HFF-Myc (cell line): ENCODE results near the gene EXOC3L2.

Experiments used
- DNase-seq: peaks from one replicate; pipeline ENCODE4 v3.0.0-alpha.2; 2011; ENCODE audit warnings: low read depth; ENCODE audit errors: extremely low read depth
- H3K4me3 ChIP-seq: replicated peaks from 2 replicates; pipeline ENCODE4 v1.5.1; 2011; ENCODE audit warnings: low read depth, mild to moderate bottlenecking, control low read depth, low read length
- TF ChIP-seq, protein P1 (sequence below): IDR thresholded peaks from 2 replicates; pipeline ENCODE4 v1.5.1; 2012; ENCODE audit warnings: mild to moderate bottlenecking, low read depth, low read length, control low read depth; ENCODE audit errors: missing control alignments

The EXOC3L2 gene

DNA sequence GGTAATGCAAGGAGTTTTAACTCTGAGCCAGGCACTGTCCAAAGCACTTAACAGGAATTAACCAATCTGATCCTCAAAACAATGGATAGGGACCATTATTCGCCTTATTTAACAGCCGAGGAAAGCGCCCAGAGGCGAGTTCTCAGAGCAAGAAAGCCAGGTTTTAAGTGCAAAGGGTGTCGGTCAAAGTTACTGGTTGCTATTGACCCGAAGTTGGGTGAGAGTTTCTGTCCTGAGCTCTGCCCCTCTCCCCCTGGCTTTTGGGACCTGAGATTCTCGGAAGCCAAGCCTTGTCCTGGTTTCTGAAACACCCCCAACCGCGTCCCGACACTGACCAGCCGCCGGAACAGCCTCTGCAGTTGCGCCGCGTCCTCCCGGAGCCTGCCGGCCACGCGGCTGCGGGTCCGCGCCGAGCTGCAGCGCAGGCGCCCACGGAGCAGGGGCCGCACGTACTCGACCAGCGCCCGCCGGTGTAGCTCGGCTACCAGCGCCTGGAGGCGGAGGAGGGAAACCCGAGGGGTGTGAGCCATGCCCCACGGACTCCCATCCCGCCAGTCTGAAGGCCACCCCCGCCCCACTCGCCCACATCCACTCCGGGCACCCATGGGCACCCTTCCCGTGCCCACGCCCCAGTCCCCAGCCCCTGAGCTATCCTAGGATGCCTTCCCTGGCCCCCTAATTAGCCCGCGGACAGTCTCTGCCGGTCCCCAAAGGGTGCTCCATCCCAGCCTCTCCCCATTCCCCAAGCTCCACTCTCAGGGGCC, 27.8 kb downstream of the EXOC3L2 start:
- H3K4me3 ChIP-seq: no peak overlapping the region
- TF ChIP-seq, protein P1, sequence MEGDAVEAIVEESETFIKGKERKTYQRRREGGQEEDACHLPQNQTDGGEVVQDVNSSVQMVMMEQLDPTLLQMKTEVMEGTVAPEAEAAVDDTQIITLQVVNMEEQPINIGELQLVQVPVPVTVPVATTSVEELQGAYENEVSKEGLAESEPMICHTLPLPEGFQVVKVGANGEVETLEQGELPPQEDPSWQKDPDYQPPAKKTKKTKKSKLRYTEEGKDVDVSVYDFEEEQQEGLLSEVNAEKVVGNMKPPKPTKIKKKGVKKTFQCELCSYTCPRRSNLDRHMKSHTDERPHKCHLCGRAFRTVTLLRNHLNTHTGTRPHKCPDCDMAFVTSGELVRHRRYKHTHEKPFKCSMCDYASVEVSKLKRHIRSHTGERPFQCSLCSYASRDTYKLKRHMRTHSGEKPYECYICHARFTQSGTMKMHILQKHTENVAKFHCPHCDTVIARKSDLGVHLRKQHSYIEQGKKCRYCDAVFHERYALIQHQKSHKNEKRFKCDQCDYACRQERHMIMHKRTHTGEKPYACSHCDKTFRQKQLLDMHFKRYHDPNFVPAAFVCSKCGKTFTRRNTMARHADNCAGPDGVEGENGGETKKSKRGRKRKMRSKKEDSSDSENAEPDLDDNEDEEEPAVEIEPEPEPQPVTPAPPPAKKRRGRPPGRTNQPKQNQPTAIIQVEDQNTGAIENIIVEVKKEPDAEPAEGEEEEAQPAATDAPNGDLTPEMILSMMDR: no peak
- DNase-seq: no peak

DNA sequence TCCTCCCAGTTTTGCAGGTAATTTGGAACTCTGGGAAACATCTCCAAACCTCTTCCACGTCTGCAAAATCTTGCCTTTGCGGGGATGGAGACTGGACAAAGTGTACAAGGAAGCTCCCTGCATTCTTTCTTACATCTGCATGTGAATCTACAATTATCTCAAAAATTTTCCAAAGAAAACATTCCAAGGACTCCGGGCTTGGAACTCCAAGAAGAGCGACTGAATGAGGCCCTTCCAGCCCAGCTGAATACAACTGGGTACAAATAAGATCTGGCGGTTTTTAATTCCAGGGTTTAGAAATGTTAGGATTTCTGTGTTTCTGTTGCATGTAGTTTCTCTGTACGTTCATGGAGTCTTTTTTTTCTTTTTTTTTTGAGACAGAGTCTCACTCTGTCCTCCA, 28.5 kb downstream of the EXOC3L2 start:
- TF ChIP-seq, protein P1: no peak
- no peak for DNase-seq
- no peak overlapping the region for H3K4me3 ChIP-seq

DNA sequence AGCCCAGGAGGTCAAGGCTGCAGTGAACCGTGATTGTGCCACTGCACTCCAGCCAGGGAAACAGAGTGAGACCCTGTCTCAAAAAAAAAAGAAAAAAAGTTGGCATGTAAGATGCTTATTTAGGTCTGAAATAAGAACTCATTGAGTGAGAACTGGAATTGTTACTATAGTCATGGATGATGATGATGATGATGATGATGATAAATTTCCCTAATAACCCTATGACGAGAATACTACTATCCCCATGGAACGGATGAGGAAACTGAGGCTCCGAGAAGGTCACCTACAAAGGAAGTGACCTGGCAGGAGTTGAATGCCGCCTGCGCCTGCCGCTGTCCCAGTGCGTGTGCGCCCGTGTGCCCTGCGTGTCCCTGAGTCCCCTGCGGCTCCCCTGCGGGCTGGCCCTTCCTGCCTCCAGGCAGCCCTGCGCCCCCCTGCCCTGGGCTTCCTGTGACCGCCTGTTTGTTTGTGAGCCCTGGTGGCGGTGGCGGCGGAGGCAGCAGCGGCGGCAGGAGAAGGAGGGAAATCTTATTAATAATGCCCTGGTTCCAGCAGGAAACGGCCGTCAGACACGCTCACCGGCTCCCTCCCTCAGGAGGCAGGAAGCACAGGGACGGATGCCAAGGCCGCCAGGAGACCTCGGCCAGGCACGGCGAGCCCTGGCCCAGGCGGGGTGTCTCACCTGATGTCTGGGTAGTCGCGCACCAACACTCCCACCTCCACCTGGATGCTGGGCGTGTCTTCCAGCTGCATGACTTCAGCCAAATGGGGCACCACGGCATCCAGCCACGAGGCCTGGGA, 29.6 kb downstream of the EXOC3L2 start:
- H3K4me3 ChIP-seq: no peak overlapping the region
- TF ChIP-seq, protein P1: no peak
- no peak for DNase-seq

DNA sequence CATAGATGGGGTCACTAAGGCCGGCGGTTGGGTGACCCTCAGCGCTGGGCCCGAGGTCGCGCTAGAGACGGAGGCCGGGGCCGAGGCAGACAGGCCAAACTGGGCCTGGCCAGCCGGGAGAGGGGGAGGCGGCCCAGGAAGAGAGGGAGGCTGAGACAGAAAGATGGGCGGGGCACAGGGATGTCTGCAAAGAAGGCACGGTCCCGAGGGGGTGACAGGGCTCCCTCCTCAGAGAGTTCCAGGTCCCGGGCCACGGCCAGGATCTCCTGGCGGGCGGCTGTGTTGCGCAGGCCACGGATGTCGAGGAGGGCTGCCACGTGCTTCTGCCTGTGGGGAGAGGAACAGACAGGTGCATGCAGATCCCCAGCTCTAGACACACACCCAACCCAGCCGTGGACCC, 32.2 kb downstream of the EXOC3L2 start:
- no peak for DNase-seq
- H3K4me3 ChIP-seq: no peak overlapping the region
- TF ChIP-seq, protein P1: no peak

DNA sequence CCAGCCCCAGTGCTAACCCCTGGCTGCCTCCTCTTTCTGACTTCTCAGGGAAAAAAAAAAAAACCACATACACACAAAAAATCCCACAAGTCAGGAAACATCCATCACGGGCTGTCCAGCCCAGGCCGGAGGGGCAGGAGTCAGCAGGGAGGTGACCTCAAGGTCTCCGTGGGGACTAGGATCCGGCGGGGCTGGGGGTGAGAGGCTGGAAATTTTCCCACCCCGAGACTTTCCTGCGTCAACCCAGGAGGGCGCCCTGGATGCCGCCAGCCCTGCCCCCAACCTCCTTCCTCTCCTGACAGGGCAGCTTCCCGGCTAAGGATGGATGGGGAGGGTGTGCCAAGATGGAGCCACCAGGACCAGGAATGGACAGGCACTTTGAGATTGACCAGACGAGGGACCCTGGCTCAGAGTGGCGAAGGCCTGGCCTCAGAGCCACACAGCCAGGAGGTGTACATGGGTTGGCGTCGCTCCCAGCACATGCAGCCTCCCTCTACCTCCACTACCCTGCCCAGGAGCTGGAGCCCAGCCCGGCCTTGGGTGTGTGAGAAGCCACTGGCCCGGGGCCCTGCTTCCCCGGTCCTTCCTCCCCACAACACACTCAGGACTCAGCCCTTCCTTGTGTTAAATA, 33.3 kb downstream of the EXOC3L2 start:
- DNase-seq: no peak
- H3K4me3 ChIP-seq: no peak overlapping the region
- TF ChIP-seq, protein P1: no peak

DNA sequence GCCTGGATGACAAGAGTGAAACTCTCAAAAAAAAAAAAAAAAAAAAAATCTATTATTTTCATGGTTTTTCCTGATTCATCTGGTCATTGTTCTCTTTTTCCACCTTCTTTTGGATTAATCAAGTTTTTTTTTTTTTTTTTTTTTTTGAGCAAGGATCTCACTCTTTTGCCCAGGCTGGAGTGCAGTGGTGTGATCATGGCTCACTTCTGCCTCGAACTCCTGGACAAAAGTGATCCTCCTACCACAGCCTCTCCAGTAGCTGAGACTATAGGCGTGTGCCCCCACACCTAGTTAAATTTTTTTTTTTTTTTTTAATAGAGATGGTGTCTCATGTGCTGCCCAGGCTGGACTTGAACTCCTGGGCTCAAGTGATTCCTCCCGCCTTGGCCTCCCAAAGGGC, 38.9 kb downstream of the EXOC3L2 start:
- no peak overlapping the region for H3K4me3 ChIP-seq
- DNase-seq: no peak
- TF ChIP-seq, protein P1: no peak
